CD4-positive, alpha-beta T cell treated with Interleukin-4 for 1 hour (primary cell): Measurements from ENCODE around the gene LTBR.
"Not testable (repeated sequence)": the region's sequence is repeated elsewhere in the genome, so short reads cannot be mapped to it uniquely, and the experiment has no call there.

Experiments used
- DNase-seq, 2 donors: peaks; one replicate each; pipeline ENCODE4 v3.0.0-alpha.2; 2020 to 2022

LTBR gene

GRCh38 chr12:6427796-6428195 lies 43.8 kb downstream of the LTBR start:
- not testable (repeated sequence) for DNase-seq

GRCh38 chr12:6428326-6428725 lies 44.4 kb downstream of the LTBR start:
- DNase-seq, result no peak

- no peak for DNase-seq
Observed at GRCh38 chr12:6430124-6430989, 46.4 kb downstream of the LTBR start.

GRCh38 chr12:6432991-6433390 lies 49.0 kb downstream of the LTBR start:
- peak in 1 of 2 donors; percentile 38 for DNase-seq

GRCh38 chr12:6434205-6435140 lies 50.5 kb downstream of the LTBR start:
- DNase-seq, result peak in 1 of 2 donors; percentile 45

GRCh38 chr12:6435961-6436715 lies 52.2 kb downstream of the LTBR start:
- DNase-seq, result no peak

- DNase-seq, result no peak
Observed at GRCh38 chr12:6437586-6437985, 53.6 kb downstream of the LTBR start.

GRCh38 chr12:6438345-6438744 lies 54.4 kb downstream of the LTBR start:
- DNase-seq, result no peak

GRCh38 chr12:6440391-6440790 lies 56.4 kb downstream of the LTBR start:
- no peak for DNase-seq
